Ectodermal cell (in vitro differentiated cells): Measurements from ENCODE around the gene PLP2.

Source experiments
- H3K27ac ChIP-seq: 2 replicates; pipeline ENCODE4 v1.7.0; 2013; ENCODE audit warnings: mild to moderate bottlenecking, low read depth, low read length; ENCODE audit not compliant: insufficient read depth, poor library complexity, severe bottlenecking
- H3K27me3 ChIP-seq: 2 replicates; pipeline ENCODE4 v1.7.0; 2013; ENCODE audit warnings: mild to moderate bottlenecking, low read length; ENCODE audit not compliant: insufficient read depth, control insufficient read depth, poor library complexity, severe bottlenecking
- H3K36me3 ChIP-seq: one replicate; pipeline ENCODE4 v1.7.0; 2013; ENCODE audit warnings: low read length; ENCODE audit not compliant: control insufficient read depth, insufficient read depth
- H3K4me1 ChIP-seq: one replicate; pipeline ENCODE4 v1.7.0; 2013; ENCODE audit warnings: low read length; ENCODE audit not compliant: control insufficient read depth, insufficient read depth
- H3K4me3 ChIP-seq: 2 replicates; pipeline ENCODE4 v1.7.0; 2013; ENCODE audit warnings: low read depth, low read length, control low read depth; ENCODE audit not compliant: insufficient read depth
- H3K9me3 ChIP-seq: 2 replicates; pipeline ENCODE4 v1.7.0; 2013; ENCODE audit warnings: mild to moderate bottlenecking, low read length, moderate library complexity; ENCODE audit not compliant: control insufficient read depth
- WGBS, 2 experiments: methylation state at CpG; one replicate each; pipeline ENCODE4 v1.1.7; 2013; ENCODE audit warnings: missing lambda C conversion rate in 2 of 2; 5-methylcytosine and 5-hydroxymethylcytosine counted together

PLP2 gene

DNA sequence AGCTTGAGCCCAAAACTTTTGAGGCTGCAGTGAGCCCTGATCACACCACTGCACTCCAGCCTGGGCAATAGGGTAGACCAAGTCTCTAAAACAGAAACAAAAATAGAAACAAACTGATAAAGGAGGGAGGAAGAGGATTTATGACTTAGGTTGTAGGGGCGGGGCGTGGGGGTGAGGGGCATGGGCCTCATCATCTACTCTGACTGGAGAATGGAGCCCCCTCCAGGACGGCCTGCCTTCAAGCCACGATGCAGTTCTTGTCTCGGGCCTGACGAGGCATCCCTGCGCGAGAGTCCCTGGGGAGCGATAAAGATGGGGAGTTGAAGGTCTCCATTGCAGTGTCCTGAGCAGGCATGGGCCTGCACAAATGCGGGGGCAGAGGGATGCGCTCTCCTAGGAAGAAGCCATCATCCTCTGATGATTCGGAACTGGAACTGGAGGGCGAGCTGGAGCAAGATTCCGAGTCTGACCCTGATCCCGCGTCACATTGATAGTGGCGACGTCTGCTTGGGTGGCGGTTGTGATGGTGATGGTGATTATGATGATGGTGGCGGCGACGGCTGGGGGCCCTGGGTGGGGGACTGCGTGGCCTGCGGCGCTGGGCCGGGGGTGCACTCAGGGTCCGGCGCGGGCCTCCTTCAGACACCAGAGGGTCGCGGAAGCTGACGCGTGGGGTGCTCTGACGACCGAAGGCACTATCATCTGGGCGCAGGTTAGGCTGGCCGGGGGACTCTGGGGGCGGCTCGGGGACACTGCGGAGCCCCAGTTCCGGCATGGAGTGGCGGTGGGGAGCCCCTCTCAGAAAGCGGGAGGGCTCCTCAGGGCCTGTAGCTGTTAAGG, 4.0 kb downstream of the PLP2 start:
- Histone ChIP-seq H3K27ac (no peak overlapping the region), H3K36me3 (no peaks in the 10 kb centered on the region), H3K27me3 (peaks cover 28% of the 10 kb centered on the region), H3K9me3 (no peaks in the 10 kb centered on the region), H3K4me1 (no peaks in the 10 kb centered on the region), H3K4me3 (no peak overlapping the region)
- WGBS, 2 experiments, result 91 to 93% methylated on average over 43 of the region's 43 CpGs

DNA sequence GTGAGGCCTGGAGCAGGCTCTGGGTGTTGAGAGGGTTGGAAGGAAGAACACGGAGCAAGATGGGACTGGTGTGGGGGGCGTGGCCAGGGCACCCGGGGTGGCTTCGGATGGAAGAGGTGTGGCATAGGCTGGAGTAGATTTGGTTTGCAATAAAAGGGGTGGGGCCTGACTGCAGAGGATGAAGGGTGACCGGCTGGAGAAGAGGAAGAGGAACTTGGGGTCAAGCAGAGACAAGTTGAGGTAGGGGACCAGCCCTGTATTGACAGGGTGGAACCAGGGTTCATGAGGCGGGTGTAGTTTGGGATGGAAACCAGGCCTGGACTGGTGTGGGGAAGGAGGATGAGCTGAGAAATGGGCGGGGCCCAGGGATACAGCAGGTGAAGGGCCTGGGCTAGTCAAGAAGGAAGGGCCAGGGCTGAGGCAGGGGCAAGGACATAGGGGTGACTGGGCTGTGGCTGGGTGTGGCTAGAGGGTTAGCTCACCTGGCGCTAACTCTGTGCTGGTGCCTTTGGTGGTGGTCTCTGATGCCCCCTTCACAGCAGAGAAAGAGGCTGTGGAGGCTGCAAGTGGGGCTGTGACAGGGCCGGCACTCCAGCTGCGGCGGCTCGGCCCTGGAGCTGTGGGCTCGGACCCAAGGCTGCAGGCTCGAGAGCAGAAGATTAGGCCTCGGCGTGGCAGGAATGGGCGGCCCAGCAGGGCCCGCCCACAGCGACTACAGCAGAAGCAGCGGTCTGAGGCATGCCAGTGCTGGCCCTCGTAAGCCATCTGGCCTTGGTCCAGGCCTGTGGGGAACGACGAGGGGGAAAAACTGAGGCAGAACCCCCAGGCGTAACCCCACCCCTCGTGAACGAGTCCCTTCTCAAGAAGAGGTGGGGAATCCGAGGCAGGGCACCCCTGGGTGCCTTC, 5.0 kb downstream of the PLP2 start:
- H3K27ac ChIP-seq, result no peak overlapping the region
- H3K9me3 ChIP-seq, result no peaks in the 10 kb centered on the region
- no peak overlapping the region for H3K4me3 ChIP-seq
- H3K36me3 ChIP-seq, result no peaks in the 10 kb centered on the region
- 93% methylated on average over 27 of the region's 27 CpGs for WGBS, 2 experiments
- no peaks in the 10 kb centered on the region for H3K4me1 ChIP-seq
- peaks cover 18% of the 10 kb centered on the region for H3K27me3 ChIP-seq

GRCh38 chrX:49177338-49177833, 5.7 kb downstream of the PLP2 start:
- 80 to 95% methylated on average over 3 to 4 of the region's 4 CpGs for WGBS, 2 experiments
- Histone ChIP-seq H3K9me3 (no peaks in the 10 kb centered on the region), H3K36me3 (no peaks in the 10 kb centered on the region), H3K27ac (no peak overlapping the region), H3K27me3 (peaks cover 11% of the 10 kb centered on the region), H3K4me1 (no peaks in the 10 kb centered on the region), H3K4me3 (no peak overlapping the region)

DNA sequence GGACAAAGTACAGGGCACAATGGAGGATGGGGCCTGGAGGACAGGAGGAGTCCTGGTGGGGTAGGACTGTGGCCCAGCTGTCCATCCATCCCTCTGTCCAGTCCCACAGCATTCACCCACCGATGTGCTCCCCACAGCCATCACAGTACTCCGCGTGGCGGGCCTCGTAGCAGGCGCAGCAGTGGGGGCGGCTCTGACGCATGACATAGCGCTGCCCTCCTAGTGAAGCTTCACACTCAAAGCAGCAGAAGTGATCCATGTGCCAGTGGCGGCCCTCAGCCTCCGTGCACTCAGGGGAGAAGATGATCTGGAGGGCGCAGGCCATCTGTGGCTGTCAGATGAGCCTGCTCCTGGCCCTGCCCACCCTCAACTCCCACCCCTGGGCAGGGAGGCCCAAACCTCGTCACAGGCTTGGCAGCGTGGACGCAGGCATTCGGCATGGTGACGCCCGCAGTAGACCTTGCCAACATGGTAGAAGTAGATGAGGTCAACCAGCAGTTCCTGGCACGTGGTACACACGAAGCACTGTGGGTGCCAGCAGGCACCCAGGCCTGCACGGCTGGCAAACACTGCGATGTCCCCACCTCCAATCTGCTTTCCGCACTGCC, 6.3 kb downstream of the PLP2 start:
- Histone ChIP-seq H3K27me3 (peaks cover 5% of the 10 kb centered on the region), H3K9me3 (no peaks in the 10 kb centered on the region), H3K27ac (no peak overlapping the region), H3K4me3 (no peak overlapping the region), H3K36me3 (no peaks in the 10 kb centered on the region), H3K4me1 (no peaks in the 10 kb centered on the region)
- 94 to 96% methylated on average over 23 of the region's 23 CpGs for WGBS, 2 experiments

- H3K36me3 ChIP-seq, result no peaks in the 10 kb centered on the region
- H3K4me1 ChIP-seq, result no peaks in the 10 kb centered on the region
- WGBS, 2 experiments, result 96% methylated on average over 3 of the region's 3 CpGs
- no peaks in the 10 kb centered on the region for H3K9me3 ChIP-seq
- H3K4me3 ChIP-seq, result no peak overlapping the region
- no peak overlapping the region for H3K27ac ChIP-seq
- H3K27me3 ChIP-seq, result no peaks in the 10 kb centered on the region
Measured at GRCh38 chrX:49178537-49178936, 6.8 kb downstream of the PLP2 start.

- H3K9me3 ChIP-seq, result no peaks in the 10 kb centered on the region
- no peak overlapping the region for H3K4me3 ChIP-seq
- no peaks in the 10 kb centered on the region for H3K27me3 ChIP-seq
- no peaks in the 10 kb centered on the region for H3K4me1 ChIP-seq
- 85 to 89% methylated on average over 2 of the region's 2 CpGs for WGBS, 2 experiments
- no peaks in the 10 kb centered on the region for H3K36me3 ChIP-seq
- H3K27ac ChIP-seq, result no peak overlapping the region
Measured at GRCh38 chrX:49179358-49179757, 7.7 kb downstream of the PLP2 start.

GRCh38 chrX:49183701-49184281, 12.1 kb downstream of the PLP2 start:
- Histone ChIP-seq H3K4me3 (no peak overlapping the region), H3K9me3 (no peaks in the 10 kb centered on the region), H3K27ac (peak overlapping the region; percentile 36), H3K27me3 (no peaks in the 10 kb centered on the region), H3K36me3 (no peaks in the 10 kb centered on the region), H3K4me1 (peaks cover 12% of the 10 kb centered on the region)
- WGBS, 2 experiments, result 90 to 91% methylated on average over 18 of the region's 18 CpGs

DNA sequence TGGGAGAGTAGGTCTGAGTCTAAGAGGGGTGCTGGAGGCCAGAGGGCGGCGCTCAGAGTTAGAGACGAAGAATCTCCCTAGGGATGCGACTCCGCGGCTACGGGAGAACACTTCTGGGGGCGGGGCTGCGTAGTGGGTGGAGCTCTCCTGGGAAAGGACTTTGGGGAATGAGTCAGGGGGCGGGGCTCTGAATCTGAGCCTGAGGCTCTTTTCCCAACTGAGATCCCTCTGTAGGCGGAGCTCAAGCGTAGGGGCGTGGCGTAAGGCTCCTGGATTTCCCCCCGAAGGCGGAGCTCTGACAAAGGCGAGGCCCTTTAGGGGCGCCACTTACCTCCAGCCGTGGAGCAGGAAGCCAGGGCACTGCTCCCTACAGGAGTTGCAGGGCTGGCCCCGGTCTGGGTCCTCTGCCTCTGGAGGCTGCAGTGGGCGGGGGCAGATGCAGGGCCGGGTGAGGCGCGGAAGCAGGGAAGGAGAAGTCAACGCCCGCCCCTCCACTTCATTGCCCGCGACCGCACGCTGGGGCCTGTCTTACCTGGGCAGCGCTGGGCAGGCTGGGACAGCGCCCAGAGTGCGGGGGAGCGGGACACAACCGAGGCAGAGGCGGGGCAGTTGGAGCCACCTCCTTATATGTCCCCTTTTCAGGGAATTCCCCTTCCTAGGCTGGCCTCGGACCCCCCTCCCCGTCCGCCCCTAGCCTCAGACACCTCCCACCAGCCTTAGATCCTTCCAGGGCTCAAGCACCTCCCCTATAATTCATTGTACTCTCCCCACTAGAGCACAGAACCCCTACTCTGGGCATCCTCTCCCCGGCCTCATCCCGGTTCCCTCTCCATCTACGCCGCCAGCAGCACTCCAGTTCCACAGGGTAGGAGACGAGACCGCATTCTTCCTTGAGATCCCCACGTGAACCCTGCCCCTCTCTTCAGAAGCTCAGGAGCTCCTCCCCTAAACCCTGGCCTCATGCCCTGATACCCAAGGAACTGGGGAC, 12.9 kb downstream of the PLP2 start:
- H3K4me3 ChIP-seq, result peak overlapping the region; percentile 31

More for the DNA sequence above, 12.9 kb downstream of the PLP2 start:
- peak overlapping the region; percentile 36 for H3K27ac ChIP-seq
- H3K9me3 ChIP-seq, result no peaks in the 10 kb centered on the region
- peaks cover 12% of the 10 kb centered on the region for H3K4me1 ChIP-seq
- WGBS, 2 experiments, result 4% methylated on average over 46 of the region's 46 CpGs
- H3K36me3 ChIP-seq, result no peaks in the 10 kb centered on the region
- H3K27me3 ChIP-seq, result no peaks in the 10 kb centered on the region
